Heart left ventricle (tissue), 16 donors: ENCODE data around the gene RPL32. TPM values are rescaled to one million over a fixed set of nuclear protein-coding genes. Genes with fewer than 3 reads are reported as not detected.

Experiments
- ATAC-seq, 4 donors: fragments of 200-7000 bp; cut with Tn5 transposase; one replicate each; pipeline ENCODE4 v1.9.1; 2020 to 2022; ENCODE audit warnings: moderate library complexity in 4 of 4, mild to moderate bottlenecking in 3 of 4, moderate number of reproducible peaks in 1 of 4
- DNase-seq, 5 donors: peaks; one replicate each; pipeline ENCODE4 v3.0.0-alpha.2; 2020
- H3K27ac ChIP-seq, 12 donors: fragments of 200-600 bp; sonication (generic) in 4 of 12; one replicate each; pipeline versions ENCODE4 v1.5.0 to v1.8.0; 2016 to 2022; ENCODE audit warnings: mild to moderate bottlenecking in 2 of 12
- H3K27me3 ChIP-seq, 9 donors: fragments of 200-600 bp; sonication (generic) in 2 of 9; one replicate each; pipeline versions ENCODE4 v1.5.1 to v1.8.0; 2016 to 2022; ENCODE audit warnings: mild to moderate bottlenecking in 3 of 9
- H3K36me3 ChIP-seq, 9 donors: fragments of 200-600 bp; sonication (generic) in 2 of 9; one replicate each; pipeline versions ENCODE4 v1.5.0 to v1.8.0; 2018 to 2022; ENCODE audit warnings: mild to moderate bottlenecking in 2 of 9
- H3K4me1 ChIP-seq, 12 donors: fragments of 200-600 bp; sonication (generic) in 4 of 12; one replicate each; pipeline versions ENCODE4 v1.5.0 to v1.8.0; 2016 to 2022; ENCODE audit warnings: mild to moderate bottlenecking in 3 of 12
- H3K4me3 ChIP-seq, 12 donors: fragments of 200-600 bp; sonication (generic) in 4 of 12; one replicate each; pipeline versions ENCODE4 v1.5.0 to v1.8.0; 2017 to 2022; ENCODE audit warnings: mild to moderate bottlenecking in 9 of 12, moderate library complexity in 4 of 12
- H3K9me3 ChIP-seq, 12 donors: fragments of 200-600 bp; sonication (generic) in 4 of 12; one replicate each; pipeline versions ENCODE4 v1.5.0 to v1.8.0; 2016 to 2022; ENCODE audit warnings: mild to moderate bottlenecking in 1 of 12
- POLR2A ChIP-seq, 2 donors: fragments of 450-650 bp; IDR thresholded peaks; one replicate each; pipeline ENCODE4 v1.6.1; 2017; ENCODE audit warnings: antibody characterized with exemption in 2 of 2, mild to moderate bottlenecking in 2 of 2, moderate library complexity in 2 of 2
- WGBS, 4 donors: extraction: QIAGEN DNeasy Blood & Tissue Kit in 2 of 4; methylation state at CpG; one replicate each; pipeline versions ENCODE4 v1.1.5 to v1.1.7; 2013 to 2018; 5-methylcytosine and 5-hydroxymethylcytosine counted together
- intact Hi-C, 10 donors: fragments of 100-400 bp; cut with DNase I; formaldehyde crosslinking; loops; one replicate each; pipeline versions ENCODE4 v1.11.1 to v1.14.2; 2022
- polyA plus RNA-seq, 2 donors: library from polyadenylated mRNA; stranded (reverse); fragments of 200-250 nt; gene quantifications; one replicate each; pipeline ENCODE4 v1.2.3, GENCODE V29; 2013
- total RNA-seq, 9 donors: library from RNA; depleted of rRNA in 2 of 9; stranded (reverse); fragments of >200 nt in 2 of 9; fragmentation: NEBNext Ultra II Directional in 3 of 9; extraction: Animal tissue kit (Norgen Biotek cat#: 25700) in 3 of 9; gene quantifications; one replicate each; pipeline versions ENCODE4 v1.1.0 to v1.2.4, GENCODE V29; 2016 to 2023
- TF ChIP-seq, protein P1 (sequence below), 12 donors: fragments of 200-600 bp; sonication (generic) in 4 of 12; IDR thresholded peaks; one replicate each; pipeline versions ENCODE4 v1.5.0 to v1.8.0; 2018 to 2022; ENCODE audit warnings: antibody characterized with exemption in 12 of 12, mild to moderate bottlenecking in 5 of 12
- donor health status: ischemic (EF 13 %, LVEDD 7.1; RV severe dilation, severe dysfunction).
- donor health status: healthy with polysubstance abuse.
- donor health status: DM: no; HTN: yes; CAD: no.
- donor health status: DM: no; HTN: no; CAD: no.
- donor health status: ischemic (EF 25% LVEDD 6.9; RV normal size, moderate dysfunction).
- donor health status: ischemic (EF 25% LVEDD 5.7; RV mildly dilated, moderate dysfunction).
- donor health status: healthy.
- donor health status: DM: yes; HTN: yes; CAD: no.
- donor health status: ischemic (EF 35%, LVEDD 5.7; RV mildly dilated, moderate dysfunction).
- donor health status: nonischemic (EF 11% LVEDD 7.7; RV severe dilation, severe dysfunction).
- donor health status: DM: yes; HTN: yes; CAD: no.
- donor health status: PGD.
- donor health status: ischemic (EF 29% LVEDD 5.4; RV normal size, mild dysfunction).
- donor health status: nonischemic (EF 23%, LVEDD 6.1; RV moderate dilation, normal function).

The RPL32 gene
- total and polyA plus RNA-seq, 11 donors, result 377 to 1,620 (median 997) TPM

DNA sequence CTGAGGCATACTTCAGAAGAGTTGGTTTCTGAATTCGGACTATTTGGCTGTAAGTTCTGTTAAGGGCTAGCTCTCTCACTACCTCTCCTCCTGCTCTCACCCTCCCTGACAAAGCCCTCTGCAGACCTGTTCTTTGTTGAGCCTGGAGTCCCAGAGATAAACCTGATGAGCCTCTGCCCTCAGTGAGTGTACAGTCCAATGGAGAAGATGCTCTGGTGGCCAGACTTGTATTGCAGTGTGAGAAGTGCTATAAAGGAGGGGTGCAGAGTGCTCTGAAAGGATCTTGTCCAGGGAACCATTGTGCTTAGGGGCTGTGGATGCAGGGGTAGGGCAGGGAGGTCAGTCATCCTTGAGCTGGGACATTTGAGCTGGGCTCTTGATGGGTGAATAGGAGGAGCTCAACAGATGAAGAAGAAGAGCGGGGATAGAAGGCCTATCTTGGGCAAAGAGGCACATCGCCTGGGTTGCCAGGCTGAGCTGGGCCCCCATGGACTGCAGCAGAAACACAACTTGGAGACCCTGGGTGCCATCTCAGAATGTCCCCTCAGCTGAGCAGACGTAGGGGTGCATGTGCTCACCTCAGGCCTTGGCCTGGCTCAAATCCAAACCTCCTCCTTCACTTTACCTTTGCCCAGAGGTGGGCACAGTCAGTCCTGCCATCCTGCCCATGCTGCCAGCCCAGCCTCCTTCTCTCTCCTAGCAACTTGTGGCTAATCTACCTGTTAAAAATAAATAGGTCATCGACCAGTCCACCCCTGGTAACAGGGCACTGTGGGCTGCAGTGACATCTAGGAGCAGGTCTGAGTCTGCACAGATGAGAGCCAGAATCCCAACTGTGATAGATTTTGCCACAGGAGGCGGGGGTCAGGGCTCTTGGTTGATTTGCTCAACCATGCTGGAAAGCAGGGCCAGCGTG is 41.6 kb downstream of the RPL32 start:
- Histone ChIP-seq H3K4me1 (peaks cover 0 to 55% (median 9%) of the 10 kb centered on the region in 12 donors), H3K27ac (peak overlapping the region in 10 of 12 donors; percentile 83 to 97 (median 90)), H3K4me3 (no peak overlapping the region), H3K9me3 (no peaks in the 10 kb centered on the region), H3K36me3 (peaks cover 0 to 21% (median 16%) of the 10 kb centered on the region in 9 donors), H3K27me3 (no peaks in the 10 kb centered on the region)
- no peak for TF ChIP-seq POLR2A (IDR thresholded peaks at IDR 0.05)
- TF ChIP-seq, protein P1, sequence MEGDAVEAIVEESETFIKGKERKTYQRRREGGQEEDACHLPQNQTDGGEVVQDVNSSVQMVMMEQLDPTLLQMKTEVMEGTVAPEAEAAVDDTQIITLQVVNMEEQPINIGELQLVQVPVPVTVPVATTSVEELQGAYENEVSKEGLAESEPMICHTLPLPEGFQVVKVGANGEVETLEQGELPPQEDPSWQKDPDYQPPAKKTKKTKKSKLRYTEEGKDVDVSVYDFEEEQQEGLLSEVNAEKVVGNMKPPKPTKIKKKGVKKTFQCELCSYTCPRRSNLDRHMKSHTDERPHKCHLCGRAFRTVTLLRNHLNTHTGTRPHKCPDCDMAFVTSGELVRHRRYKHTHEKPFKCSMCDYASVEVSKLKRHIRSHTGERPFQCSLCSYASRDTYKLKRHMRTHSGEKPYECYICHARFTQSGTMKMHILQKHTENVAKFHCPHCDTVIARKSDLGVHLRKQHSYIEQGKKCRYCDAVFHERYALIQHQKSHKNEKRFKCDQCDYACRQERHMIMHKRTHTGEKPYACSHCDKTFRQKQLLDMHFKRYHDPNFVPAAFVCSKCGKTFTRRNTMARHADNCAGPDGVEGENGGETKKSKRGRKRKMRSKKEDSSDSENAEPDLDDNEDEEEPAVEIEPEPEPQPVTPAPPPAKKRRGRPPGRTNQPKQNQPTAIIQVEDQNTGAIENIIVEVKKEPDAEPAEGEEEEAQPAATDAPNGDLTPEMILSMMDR (IDR thresholded peaks at IDR 0.05), result no peak
- intact Hi-C loops, result loop anchor here in 4 of 10 donors (5.0 to 10.0 kb wide), 4 partner anchors 38 to 305 kb away; partner anchors contain the start of gene RAF1 (in 1 of the 4)
- WGBS, 4 donors, result 67 to 79% (median 76%) methylated on average over 7 of the region's 7 CpGs
- no peak for DNase-seq
- no peak for ATAC-seq

DNA sequence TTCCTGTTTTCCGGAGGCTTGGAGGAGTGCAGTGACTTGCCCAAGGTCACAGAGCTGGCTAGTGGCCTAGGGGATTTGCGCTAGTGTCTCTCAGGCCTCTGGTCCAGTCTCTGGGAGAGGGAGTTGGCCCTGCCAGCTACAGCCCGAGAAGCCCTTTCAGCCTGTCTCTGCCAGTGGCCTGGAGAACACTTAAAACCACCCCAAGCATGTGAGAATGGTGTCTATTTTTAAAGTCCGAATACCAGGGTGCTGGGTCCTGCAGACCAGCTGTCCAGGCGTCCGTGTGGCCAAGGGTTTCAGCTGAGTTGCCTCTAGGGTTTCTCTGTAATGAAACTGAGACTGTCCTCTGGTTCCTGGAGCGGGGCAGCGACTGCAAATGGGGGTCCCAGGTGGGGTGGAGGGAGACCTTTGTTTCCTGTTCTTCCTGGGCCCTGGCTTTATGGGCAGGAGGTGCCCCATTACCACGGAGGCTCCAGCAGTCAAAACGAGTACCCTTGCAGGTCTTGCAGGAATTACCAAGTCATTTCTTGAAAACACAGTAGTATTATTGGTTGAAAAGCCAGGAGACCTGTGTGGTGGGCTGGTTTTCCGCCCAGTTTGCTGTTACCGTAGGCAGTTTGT is 42.7 kb downstream of the RPL32 start:
- intact Hi-C loops, result loop anchor here in 2 of 10 donors (5.0 kb wide), 2 partner anchors 39 to 136 kb away; partner anchors contain the start of gene RAF1 (in 1 of the 2)
- Histone ChIP-seq H3K9me3 (no peaks in the 10 kb centered on the region), H3K36me3 (peaks cover 0 to 10% (median 6%) of the 10 kb centered on the region in 9 donors), H3K4me3 (peak overlapping the region in 7 of 12 donors; percentile 9 to 86 (median 69)), H3K4me1 (peaks cover 0 to 55% (median 9%) of the 10 kb centered on the region in 12 donors), H3K27me3 (no peaks in the 10 kb centered on the region), H3K27ac (peak overlapping the region; percentile 19 to 97 (median 89))
- DNase-seq (peak in 4 of 5 donors; percentile 47 to 84 (median 66)), ATAC-seq (peak; percentile 65 to 77 (median 74))
- WGBS, 4 donors, result 54 to 62% (median 57%) methylated on average over 11 to 12 of the region's 12 CpGs
- TF ChIP-seq, protein P1 (IDR thresholded peaks at IDR 0.05), result no peak
- TF ChIP-seq POLR2A (IDR thresholded peaks at IDR 0.05), result no peak

DNA sequence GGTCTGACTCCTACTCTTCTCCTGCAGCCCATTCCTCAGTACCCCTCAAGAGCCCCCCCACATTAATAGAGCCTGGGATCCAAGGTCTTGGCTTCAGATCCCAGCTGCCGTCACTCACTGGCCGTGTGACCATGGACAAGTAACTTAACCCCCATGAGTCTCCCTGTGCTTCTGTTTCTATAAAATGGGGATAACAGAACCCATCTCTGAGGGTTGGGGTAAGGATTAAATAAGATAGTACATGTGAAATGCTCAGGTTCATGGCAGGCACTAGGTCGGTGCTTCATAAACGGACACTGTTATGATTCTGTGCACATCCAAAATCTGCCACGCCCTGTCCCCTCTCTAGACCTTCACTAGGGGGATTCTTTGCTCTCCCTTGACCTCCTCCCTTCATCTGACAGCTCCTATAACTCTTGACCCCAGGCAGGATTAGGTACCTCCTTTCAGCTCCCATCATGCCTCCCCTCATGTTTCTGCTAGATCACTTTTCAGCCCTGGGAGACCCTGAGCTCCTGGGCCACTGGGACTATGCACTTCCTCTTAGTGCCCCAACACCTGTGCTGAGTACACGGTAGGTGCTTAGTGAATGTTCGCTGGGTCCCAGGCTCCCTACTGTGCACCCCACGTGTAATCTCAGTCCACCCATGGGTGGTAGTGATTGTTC is 43.3 kb downstream of the RPL32 start:
- H3K4me3 ChIP-seq, result peak overlapping the region in 7 of 12 donors; percentile 9 to 86 (median 70)
- no peak for TF ChIP-seq POLR2A (IDR thresholded peaks at IDR 0.05)
- TF ChIP-seq, protein P1 (IDR thresholded peaks at IDR 0.05), result no peak
- H3K27ac ChIP-seq, result peak overlapping the region; percentile 19 to 97 (median 89)
- H3K36me3 ChIP-seq, result peaks cover 0 to 3% (median 0%) of the 10 kb centered on the region in 9 donors
- no peaks in the 10 kb centered on the region for H3K27me3 ChIP-seq
- H3K9me3 ChIP-seq, result no peaks in the 10 kb centered on the region
- ATAC-seq (no peak), DNase-seq (no peak)
- H3K4me1 ChIP-seq, result peaks cover 0 to 55% (median 9%) of the 10 kb centered on the region in 12 donors
- 37 to 54% (median 51%) methylated on average over 8 of the region's 8 CpGs for WGBS, 4 donors
- intact Hi-C loops, result loop anchor here in 2 of 10 donors (5.0 kb wide), 2 partner anchors 39 to 136 kb away; partner anchors contain the start of gene RAF1 (in 1 of the 2)
